SW480 (cell line): ENCODE data around the gene SPG21.

Source experiments
- DNase-seq: peaks from one replicate; pipeline ENCODE4 v3.0.0-alpha.2; 2016; ENCODE audit warnings: low spot score

SPG21 gene

DNA sequence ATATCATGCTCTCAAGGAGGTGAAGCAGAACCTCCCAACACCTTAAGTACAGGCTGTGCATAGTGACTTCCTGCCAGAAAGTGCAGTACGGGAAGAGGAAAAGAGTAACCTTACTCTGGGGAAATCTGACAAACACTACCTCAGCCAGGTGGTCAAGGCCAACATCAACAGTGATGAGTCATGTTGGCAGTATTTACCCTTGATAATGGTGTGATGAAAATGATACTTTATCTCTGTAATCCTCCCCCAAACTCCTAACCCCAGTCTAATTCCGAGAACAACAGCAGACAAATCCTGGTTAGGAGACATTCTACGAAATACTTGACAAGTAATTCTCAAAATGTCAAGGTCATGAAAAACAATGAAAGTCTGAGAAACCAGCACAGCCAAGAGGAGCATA lies 51.5 kb downstream of the SPG21 start:
- DNase-seq, result peak; percentile 66

- no peak for DNase-seq
Measured at GRCh38 chr15:64934023-64934422, 55.7 kb downstream of the SPG21 start.

GRCh38 chr15:64931381-64931780 lies 58.3 kb downstream of the SPG21 start:
- DNase-seq, result no peak

DNA sequence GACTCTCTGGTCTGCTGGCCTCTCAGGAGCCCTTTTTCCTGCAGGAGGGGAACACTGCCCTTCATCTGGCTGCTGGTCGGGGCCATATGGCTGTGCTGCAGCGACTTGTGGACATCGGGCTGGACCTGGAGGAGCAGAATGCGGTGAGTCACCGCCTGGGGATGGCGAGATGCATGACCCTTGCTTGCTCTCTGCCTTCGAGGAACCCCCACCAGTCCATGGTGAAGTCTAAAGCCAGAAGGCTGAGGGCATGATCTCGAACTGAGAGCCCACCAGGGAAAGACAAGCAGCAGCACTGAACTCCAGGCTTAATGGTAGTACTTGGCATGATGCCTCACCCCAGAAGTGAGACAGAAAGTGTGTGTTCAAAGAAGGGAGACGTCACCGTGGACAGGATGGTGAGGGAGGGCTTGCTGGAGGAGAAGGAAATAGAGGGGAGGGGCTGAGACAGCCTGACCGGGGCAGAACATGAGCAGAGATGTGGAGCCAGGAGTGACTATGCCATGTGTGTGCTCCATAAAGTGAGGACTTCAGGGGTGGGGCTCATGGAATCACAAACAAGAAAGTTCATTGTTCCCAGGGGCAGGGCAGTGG lies 58.8 kb downstream of the SPG21 start:
- DNase-seq, result no peak

- no peak for DNase-seq
Measured at GRCh38 chr15:64930019-64930652, 59.6 kb downstream of the SPG21 start.

DNA sequence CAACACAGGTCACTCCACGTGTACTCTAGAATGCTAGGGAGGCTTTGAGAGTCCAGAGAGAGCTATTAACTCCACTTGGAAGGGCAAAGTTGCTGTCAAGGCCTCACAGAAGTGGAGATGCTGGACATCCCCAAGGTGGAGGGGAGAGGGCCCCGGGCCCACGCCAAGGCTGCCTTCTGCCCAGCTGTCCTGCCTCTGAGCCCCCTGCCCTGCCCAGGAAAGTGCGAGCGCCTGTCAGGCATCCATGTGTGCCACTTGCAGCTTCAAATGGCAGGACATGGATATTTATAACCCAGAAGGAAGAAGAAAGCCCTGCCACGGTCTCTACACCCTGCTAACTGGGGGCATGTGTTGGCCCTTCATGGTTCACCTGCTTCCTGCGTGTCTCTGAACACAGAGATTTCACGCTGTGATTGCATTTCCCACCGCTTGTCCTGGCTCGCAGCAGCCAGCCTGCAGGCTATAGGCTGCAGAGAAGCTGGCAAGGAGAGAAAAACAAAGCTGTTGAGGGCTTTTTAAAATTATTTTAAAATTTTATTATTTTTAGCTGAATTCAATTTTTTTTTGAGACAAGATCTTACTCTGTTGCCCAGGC lies 61.0 kb downstream of the SPG21 start:
- DNase-seq, result no peak

- no peak for DNase-seq
Measured at GRCh38 chr15:64926661-64927060, 63.1 kb downstream of the SPG21 start.

GRCh38 chr15:64925335-64926330 lies 64.1 kb downstream of the SPG21 start:
- no peak for DNase-seq

DNA sequence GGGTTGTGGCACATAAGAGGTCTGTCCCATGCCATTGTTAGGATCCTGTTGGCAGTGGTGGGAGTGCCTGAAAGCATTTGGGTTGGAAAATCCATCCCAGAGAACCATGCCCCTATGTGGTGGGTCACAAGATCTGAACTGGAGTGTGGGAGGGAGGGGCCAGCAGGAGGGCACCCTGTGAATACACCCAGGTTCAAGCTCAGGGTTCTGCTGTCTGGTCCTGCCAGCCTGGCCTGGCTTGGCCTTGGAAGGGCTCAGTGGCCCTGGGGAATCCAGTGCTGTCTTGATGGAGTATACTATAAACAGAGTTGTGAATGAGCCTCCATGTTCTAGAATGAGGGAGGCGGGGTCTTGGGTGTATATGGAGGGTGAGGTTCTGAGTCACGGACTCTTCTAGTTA lies 66.2 kb downstream of the SPG21 start:
- no peak for DNase-seq

- peak; percentile 13 for DNase-seq
Measured at GRCh38 chr15:64921711-64922110, 68.0 kb downstream of the SPG21 start.

GRCh38 chr15:64919721-64920120 lies 70.0 kb downstream of the SPG21 start:
- DNase-seq, result no peak

- no peak for DNase-seq
Measured at GRCh38 chr15:64917211-64917610, 72.5 kb downstream of the SPG21 start.

DNA sequence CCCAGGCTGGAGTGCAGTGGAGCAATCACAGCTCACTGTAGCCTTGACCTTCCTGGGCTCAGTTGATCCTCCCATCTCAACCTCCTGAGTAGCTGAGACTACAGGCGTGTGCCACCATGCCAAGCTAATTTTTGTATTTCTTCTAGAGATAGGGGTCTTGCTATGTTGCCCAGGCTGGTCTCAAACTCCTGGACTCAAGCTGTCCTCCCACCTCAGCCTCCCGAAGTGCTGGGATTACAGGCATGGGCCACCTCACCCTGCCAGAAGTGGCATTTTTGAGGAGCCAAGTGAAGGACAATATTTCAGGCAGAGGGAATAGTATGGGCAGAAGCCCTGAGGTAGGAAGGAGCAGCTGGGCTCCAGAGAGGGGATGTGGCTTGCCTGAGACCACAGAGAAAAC lies 73.3 kb downstream of the SPG21 start:
- DNase-seq, result no peak

DNA sequence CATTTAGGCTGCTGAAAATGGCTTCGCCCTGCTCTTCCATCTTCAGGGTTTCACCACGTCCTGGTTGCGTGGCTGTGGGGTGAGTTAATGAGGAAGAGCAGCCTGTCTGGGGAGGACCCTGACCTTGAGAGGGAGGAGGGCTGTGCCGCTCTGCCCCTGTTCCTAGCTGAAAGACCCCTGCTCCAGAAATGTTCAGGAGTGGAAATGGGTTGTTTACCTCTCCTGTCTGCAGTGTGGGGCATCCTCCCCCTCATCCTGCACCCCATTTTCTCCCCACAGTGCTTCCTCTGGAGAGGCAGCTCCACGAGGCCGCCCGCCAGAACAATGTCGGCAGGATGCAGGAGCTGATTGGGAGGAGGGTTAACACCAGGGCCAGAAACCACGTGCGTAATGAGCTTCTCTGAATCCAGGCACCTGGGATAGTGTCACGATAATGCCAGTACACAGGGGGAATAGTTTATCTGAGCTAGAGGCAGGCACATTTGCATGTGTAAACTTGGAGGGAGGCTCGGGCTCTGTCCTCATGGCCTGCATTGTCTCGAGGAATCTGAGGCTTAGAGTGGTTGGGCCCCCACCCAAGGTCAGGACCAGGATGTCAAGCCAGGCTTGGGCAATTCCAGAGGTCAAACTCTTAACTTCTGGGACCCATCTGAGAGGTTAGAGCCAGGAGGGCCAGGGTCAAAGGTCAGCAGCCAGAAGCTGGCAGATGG lies 74.0 kb downstream of the SPG21 start:
- no peak for DNase-seq
